GM12878 (cell line): ENCODE results near the gene ANAPC16. TPM values are rescaled to one million over a fixed set of nuclear protein-coding genes. Genes with fewer than 3 reads are reported as not detected.

ENCODE experiments used
- BACH1 ChIP-seq: fragments of 450-650 bp; IDR thresholded peaks from 2 replicates; pipeline ENCODE4 v1.6.1; 2017; ENCODE audit warnings: mild to moderate bottlenecking, borderline replicate concordance
- BMI1 ChIP-seq: fragments of 450-650 bp; IDR thresholded peaks from 2 replicates; pipeline ENCODE4 v1.6.1; 2016; ENCODE audit warnings: mild to moderate bottlenecking, moderate library complexity, borderline replicate concordance
- BRCA1 ChIP-seq: IDR thresholded peaks from 2 replicates; pipeline ENCODE4 v1.6.1; 2011; ENCODE audit warnings: low read depth, low read length, improper control_type of control experiment
- EGR1 ChIP-seq, 2 experiments: IDR thresholded peaks; 1 replicate in 1 of 2; 2 replicates in 1 of 2; pipeline ENCODE4 v1.6.1; 2011 to 2012; ENCODE audit warnings: low read depth in 2 of 2, low read length in 2 of 2, borderline replicate concordance in 1 of 2, mild to moderate bottlenecking in 1 of 2, moderate library complexity in 1 of 2
- GATAD2B ChIP-seq: fragments of 450-650 bp; conservative IDR thresholded peaks from 2 replicates; pipeline ENCODE4 v1.6.1; 2017; ENCODE audit warnings: low read depth, mild to moderate bottlenecking, moderate library complexity
- JUNB ChIP-seq: IDR thresholded peaks from 2 replicates; pipeline ENCODE4 v1.6.1; 2016; ENCODE audit warnings: antibody characterized with exemption, mild to moderate bottlenecking
- MLLT1 ChIP-seq: fragments of 450-650 bp; IDR thresholded peaks from 2 replicates; pipeline ENCODE4 v1.6.1; 2016; ENCODE audit warnings: mild to moderate bottlenecking
- NFYB ChIP-seq: IDR thresholded peaks from 2 replicates; pipeline ENCODE4 v1.6.1; 2011; ENCODE audit warnings: low read depth, mild to moderate bottlenecking, low read length, improper control_type of control experiment, moderate library complexity; ENCODE audit not compliant: insufficient read depth
- PML ChIP-seq: IDR thresholded peaks from 2 replicates; pipeline ENCODE4 v1.6.1; 2012; ENCODE audit warnings: low read length, inconsistent platforms
- SIN3A ChIP-seq: IDR thresholded peaks from 2 replicates; pipeline ENCODE4 v1.6.1; 2012; ENCODE audit warnings: low read depth, low read length, improper control_type of control experiment
- STAT1 ChIP-seq: fragments of 450-650 bp; conservative IDR thresholded peaks from 2 replicates; pipeline ENCODE4 v1.6.1; 2014; ENCODE audit warnings: antibody characterized with exemption, mild to moderate bottlenecking
- TAF1 ChIP-seq: IDR thresholded peaks from 2 replicates; pipeline ENCODE4 v1.6.1; 2011; ENCODE audit warnings: mild to moderate bottlenecking, low read depth, low read length, borderline replicate concordance
- WRNIP1 ChIP-seq: IDR thresholded peaks from 2 replicates; pipeline ENCODE4 v1.6.1; 2011; ENCODE audit warnings: low read depth, low read length, improper control_type of control experiment, borderline replicate concordance
- ZBTB11 ChIP-seq: fragments of 450-650 bp; formaldehyde crosslinking; IDR thresholded peaks from 2 replicates; pipeline ENCODE4 v1.5.0; 2022; ENCODE audit warnings: mild to moderate bottlenecking, missing genetic modification characterization
- ZNF687 ChIP-seq: fragments of 450-650 bp; IDR thresholded peaks from 2 replicates; pipeline ENCODE4 v1.6.1; 2017; ENCODE audit warnings: mild to moderate bottlenecking, moderate library complexity
- polyA plus RNA-seq, 11 experiments: library from polyadenylated mRNA; depleted of rRNA in 4 of 11; unstranded in 6 of 11; stranded (reverse) in 5 of 11; fragments of >200 nt; fragmentation: Nextera tagmentation in 4 of 11; fragmentation: Illumina TruSeq in 1 of 11; extraction: Ambion mirVana in 4 of 11; extraction: Trizol in 1 of 11; gene quantifications; 1 replicate in 1 of 11; 2 replicates in 10 of 11; pipeline versions ENCODE4 v1.2.1 to v1.2.3, GENCODE V29; 2011 to 2016; ENCODE audit warnings: inconsistent platforms in 2 of 11, missing spikeins in 2 of 11, low read depth in 1 of 11
- total RNA-seq, 4 experiments: library from RNA; depleted of rRNA in 3 of 4; stranded (reverse); fragments of >200 nt in 3 of 4; fragmentation: Illumina TruSeq in 1 of 4; extraction: Trizol in 1 of 4; gene quantifications; 2 replicates each; pipeline versions ENCODE4 v1.2.1 to v1.2.3, GENCODE V29; 2013 to 2021

The ANAPC16 gene
- total and polyA plus RNA-seq, 10 of the 15 experiments (the other 5 are each of a cell fraction or from before 2014, with no cell fraction given) = 66.9 to 208 (median 134) TPM

GRCh38 chr10:72260976-72261783 lies 45.4 kb downstream of the ANAPC16 start (continued):
- TF ChIP-seq MLLT1 (peak; percentile 93; the same call in 1 of the 2 replicates), BACH1 (peak; percentile 53), GATAD2B (peak; percentile 100), STAT1 (no peak), BMI1 (peak; percentile 66; the same call in 1 of the 2 replicates), BRCA1 (no peak), ZBTB11 (no peak), NFYB (no peak), SIN3A (peak; percentile 25; the same call in 1 of the 2 replicates), WRNIP1 (no peak), PML (peak; percentile 52; the same call in 1 of the 2 replicates), TAF1 (peak; percentile 54; the same call in 1 of the 2 replicates), EGR1 (IDR thresholded peaks at IDR 0.05; ENCODE audit: borderline replicate concordance in 1 of 2, low read depth in 2 of 2, low read length in 2 of 2) (peak in 1 of 2 experiments; percentile 35; a peak in 1 of 3 replicates), JUNB (peak; percentile 98), ZNF687 (peak; percentile 32; the same call in 1 of the 2 replicates)
